ENCODE data around the gene CCDC157. TPM values are rescaled to one million over a fixed set of nuclear protein-coding genes. Genes with fewer than 3 reads are reported as not detected.

Gene CCDC157
- total RNA-seq, 1 donor from 2014 or later: 2.9 TPM

GRCh38 chr22:30406400-30406799 is 49.6 kb downstream of the CCDC157 start:
- Mint-ChIP-seq H3K27ac (no peak overlapping the region), H3K36me3 (ENCODE audit: low read depth) (no peaks in the 10 kb centered on the region)

GRCh38 chr22:30408388-30409102 is 51.7 kb downstream of the CCDC157 start:
- Mint-ChIP-seq H3K9me3 (no peaks in the 10 kb centered on the region), H3K4me1 (no peaks in the 10 kb centered on the region), H3K27me3 (no peaks in the 10 kb centered on the region), H3K4me3 (no peak overlapping the region), H3K27ac (no peak overlapping the region), H3K36me3 (ENCODE audit: low read depth) (no peaks in the 10 kb centered on the region)
- TF ChIP-seq CTCF (IDR thresholded peaks at IDR 0.05): no peak
- ChIA-PET POLR2A (no interaction called here), CTCF (no interaction called here)
- no peak for DNase-seq
- ATAC-seq (ENCODE audit: low read depth): no peak
- intact Hi-C loops (cut with micrococcal nuclease): no loop called here

More at GRCh38 chr22:30406400-30406799, 49.6 kb downstream of the CCDC157 start:
- ChIA-PET POLR2A (no interaction called here), CTCF (no interaction called here)
- intact Hi-C loops (cut with micrococcal nuclease): no loop called here
- no peak for DNase-seq
- TF ChIP-seq CTCF (IDR thresholded peaks at IDR 0.05): no peak
- no peaks in the 10 kb centered on the region for H3K4me1 Mint-ChIP-seq
- no peak overlapping the region for H3K4me3 Mint-ChIP-seq
- ATAC-seq (ENCODE audit: low read depth): no peak
- H3K9me3 Mint-ChIP-seq: no peaks in the 10 kb centered on the region
- no peaks in the 10 kb centered on the region for H3K27me3 Mint-ChIP-seq

- POLR2A ChIA-PET: interaction anchor here (1.1 to 1.6 kb wide), 2 partner anchors 12 kb away, joined by 3 to 4 read pairs; no protein-coding TSS in a partner anchor
- DNase-seq: no peak
Measured at GRCh38 chr22:30411780-30412179, 55.0 kb downstream of the CCDC157 start.

GRCh38 chr22:30413001-30413400 is 56.2 kb downstream of the CCDC157 start:
- POLR2A ChIA-PET: interaction anchor here (0.7 to 1.1 kb wide), 2 partner anchors 11 to 495 kb away, joined by 3 read pairs; no protein-coding TSS in a partner anchor
- intact Hi-C loops (cut with micrococcal nuclease): no loop called here
- no peak overlapping the region for H3K4me3 Mint-ChIP-seq

More at GRCh38 chr22:30411780-30412179, 55.0 kb downstream of the CCDC157 start:
- Mint-ChIP-seq H3K4me1 (no peaks in the 10 kb centered on the region), H3K36me3 (ENCODE audit: low read depth) (peaks cover 13% of the 10 kb centered on the region), H3K9me3 (no peaks in the 10 kb centered on the region), H3K4me3 (no peak overlapping the region), H3K27ac (no peak overlapping the region), H3K27me3 (no peaks in the 10 kb centered on the region)
- ATAC-seq (ENCODE audit: low read depth): no peak
- CTCF ChIA-PET: interaction anchor here (1.3 kb wide), 1 partner anchor 124 kb away, joined by 3 read pairs; no protein-coding TSS in a partner anchor
- no peak for TF ChIP-seq CTCF (IDR thresholded peaks at IDR 0.05)
- intact Hi-C loops (cut with micrococcal nuclease): no loop called here

More at GRCh38 chr22:30413001-30413400, 56.2 kb downstream of the CCDC157 start:
- Mint-ChIP-seq H3K36me3 (ENCODE audit: low read depth) (peaks cover 16% of the 10 kb centered on the region), H3K27ac (no peak overlapping the region), H3K27me3 (no peaks in the 10 kb centered on the region), H3K9me3 (no peaks in the 10 kb centered on the region), H3K4me1 (no peaks in the 10 kb centered on the region)
- no peak for ATAC-seq (ENCODE audit: low read depth)
- CTCF ChIA-PET: no interaction called here
- no peak for DNase-seq
- no peak for TF ChIP-seq CTCF (IDR thresholded peaks at IDR 0.05)
